ENCODE data around the gene NSFL1C. TPM values are rescaled to one million over a fixed set of nuclear protein-coding genes. Genes with fewer than 3 reads are reported as not detected.

The NSFL1C gene
- total and polyA plus RNA-seq, 8 donors = 23.7 to 43.8 (median 32.7) TPM

- 78 to 82% methylated on average over 7 of the region's 7 CpGs for WGBS, 2 donors
- Histone ChIP-seq H3K27me3 (peaks cover 0 to under 1% (median 0%) of the 10 kb centered on the region in 4 donors), H3K9me3 (no peaks in the 10 kb centered on the region), H3K36me3 (no peaks in the 10 kb centered on the region), H3K4me3 (no peak overlapping the region), H3K27ac (no peak overlapping the region), H3K4me1 (no peaks in the 10 kb centered on the region)
- FAIRE-seq (no peak), ATAC-seq (no peak), DNase-seq (no peak)
- TF ChIP-seq CTCF (IDR thresholded peaks at IDR 0.05) = no peak
- intact Hi-C loops (cut with DNase I) = no loop called here
Observed at GRCh38 chr20:1477896-1478490, 11.3 kb upstream of the NSFL1C start.

GRCh38 chr20:1474817-1475603 is 8.4 kb upstream of the NSFL1C start:
- no peak for FAIRE-seq
- TF ChIP-seq CTCF (IDR thresholded peaks at IDR 0.05) = no peak
- H3K4me1 ChIP-seq = peaks cover 0 to 7% (median 4%) of the 10 kb centered on the region in 3 donors
- ATAC-seq = peak in 2 of 4 donors; percentile 45 to 66
- no peaks in the 10 kb centered on the region for H3K27me3 ChIP-seq
- 72 to 73% methylated on average over 4 of the region's 4 CpGs for WGBS, 2 donors
- H3K4me3 ChIP-seq = no peak overlapping the region
- no peaks in the 10 kb centered on the region for H3K36me3 ChIP-seq
- H3K9me3 ChIP-seq = no peaks in the 10 kb centered on the region
- DNase-seq = no peak
- H3K27ac ChIP-seq = no peak overlapping the region
- intact Hi-C loops (cut with DNase I) = no loop called here

GRCh38 chr20:1474325-1474724 is 7.7 kb upstream of the NSFL1C start:
- ATAC-seq (no peak), FAIRE-seq (no peak), DNase-seq (no peak)
- Histone ChIP-seq H3K9me3 (no peaks in the 10 kb centered on the region), H3K27me3 (no peaks in the 10 kb centered on the region), H3K4me1 (peaks cover 4 to 12% (median 9%) of the 10 kb centered on the region in 3 donors), H3K4me3 (no peak overlapping the region), H3K27ac (no peak overlapping the region), H3K36me3 (no peaks in the 10 kb centered on the region)
- intact Hi-C loops (cut with DNase I) = no loop called here
- no peak for TF ChIP-seq CTCF (IDR thresholded peaks at IDR 0.05)
- WGBS, 2 donors = 95 to 96% methylated on average over 8 of the region's 8 CpGs

GRCh38 chr20:1473246-1474220 is 6.9 kb upstream of the NSFL1C start:
- WGBS, 2 donors = 78 to 84% methylated on average over 13 of the region's 13 CpGs
- peaks cover 12 to 20% (median 16%) of the 10 kb centered on the region in 3 donors for H3K4me1 ChIP-seq
- TF ChIP-seq CTCF (IDR thresholded peaks at IDR 0.05) = no peak
- ATAC-seq = no peak
- intact Hi-C loops (cut with DNase I) = no loop called here
- H3K27ac ChIP-seq = no peak overlapping the region
- H3K27me3 ChIP-seq = no peaks in the 10 kb centered on the region
- no peak for DNase-seq
- H3K36me3 ChIP-seq = no peaks in the 10 kb centered on the region
- no peak overlapping the region for H3K4me3 ChIP-seq
- H3K9me3 ChIP-seq = no peaks in the 10 kb centered on the region
- no peak for FAIRE-seq

Measured in pancreas (tissue), 10 donors.